Frontal cortex (tissue), 4 donors: ENCODE measurements around the gene HOXA5. TPM values are rescaled to one million over a fixed set of nuclear protein-coding genes. Genes with fewer than 3 reads are reported as not detected.

ENCODE experiments used
- DNase-seq, 2 donors: peaks; one replicate each; pipeline ENCODE4 v3.0.0; 2012; ENCODE audit warnings: low spot score in 2 of 2
- FAIRE-seq: peaks from 2 replicates; lab custom pipeline; 2012; peaks lifted over from hg19 to GRCh38; lab: Jason Lieb, UNC
- total RNA-seq: library from RNA; depleted of rRNA; stranded (reverse); fragments of >200 nt; gene quantifications from one replicate; pipeline ENCODE4 v1.2.3, GENCODE V29; 2014
- donor health status: control.
- donor health status: control.
- donor health status: control.

The HOXA5 gene
- total RNA-seq, 1 donor from 2014 or later = not detected

GRCh38 chr7:27182861-27183681, 39.6 kb upstream of the HOXA5 start:
- DNase-seq (no peak), FAIRE-seq (no peak)

DNA sequence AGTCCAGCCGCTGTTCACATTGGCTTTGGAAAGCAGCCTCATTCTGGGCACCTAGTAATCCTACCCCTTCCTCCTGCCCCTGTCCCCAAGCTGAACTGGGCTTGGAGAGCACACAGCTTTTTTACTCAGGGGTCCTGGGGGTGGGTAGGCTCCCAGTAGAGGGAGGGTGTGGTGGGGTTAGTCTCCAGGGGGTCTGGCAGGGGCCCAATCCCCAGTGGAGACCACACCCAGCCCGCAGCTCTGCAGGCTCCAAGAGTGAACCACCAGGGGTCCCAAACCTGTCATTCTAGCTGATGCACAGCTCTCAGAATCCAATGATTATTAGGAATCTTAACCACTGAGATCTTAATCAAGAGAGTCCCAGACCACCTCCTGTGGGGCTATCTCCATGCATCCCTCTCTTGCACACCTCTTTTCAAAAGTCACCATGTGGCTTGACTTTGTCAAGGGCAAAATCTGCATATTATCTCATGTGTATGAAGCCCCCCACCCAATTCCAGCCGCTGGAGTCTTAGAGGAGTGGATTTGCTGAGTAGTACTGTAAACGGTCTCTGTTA, 38.9 kb upstream of the HOXA5 start:
- no peak for DNase-seq
- no peak for FAIRE-seq

- no peak for DNase-seq
- FAIRE-seq = no peak
Measured at GRCh38 chr7:27181795-27182275, 38.4 kb upstream of the HOXA5 start.

DNA sequence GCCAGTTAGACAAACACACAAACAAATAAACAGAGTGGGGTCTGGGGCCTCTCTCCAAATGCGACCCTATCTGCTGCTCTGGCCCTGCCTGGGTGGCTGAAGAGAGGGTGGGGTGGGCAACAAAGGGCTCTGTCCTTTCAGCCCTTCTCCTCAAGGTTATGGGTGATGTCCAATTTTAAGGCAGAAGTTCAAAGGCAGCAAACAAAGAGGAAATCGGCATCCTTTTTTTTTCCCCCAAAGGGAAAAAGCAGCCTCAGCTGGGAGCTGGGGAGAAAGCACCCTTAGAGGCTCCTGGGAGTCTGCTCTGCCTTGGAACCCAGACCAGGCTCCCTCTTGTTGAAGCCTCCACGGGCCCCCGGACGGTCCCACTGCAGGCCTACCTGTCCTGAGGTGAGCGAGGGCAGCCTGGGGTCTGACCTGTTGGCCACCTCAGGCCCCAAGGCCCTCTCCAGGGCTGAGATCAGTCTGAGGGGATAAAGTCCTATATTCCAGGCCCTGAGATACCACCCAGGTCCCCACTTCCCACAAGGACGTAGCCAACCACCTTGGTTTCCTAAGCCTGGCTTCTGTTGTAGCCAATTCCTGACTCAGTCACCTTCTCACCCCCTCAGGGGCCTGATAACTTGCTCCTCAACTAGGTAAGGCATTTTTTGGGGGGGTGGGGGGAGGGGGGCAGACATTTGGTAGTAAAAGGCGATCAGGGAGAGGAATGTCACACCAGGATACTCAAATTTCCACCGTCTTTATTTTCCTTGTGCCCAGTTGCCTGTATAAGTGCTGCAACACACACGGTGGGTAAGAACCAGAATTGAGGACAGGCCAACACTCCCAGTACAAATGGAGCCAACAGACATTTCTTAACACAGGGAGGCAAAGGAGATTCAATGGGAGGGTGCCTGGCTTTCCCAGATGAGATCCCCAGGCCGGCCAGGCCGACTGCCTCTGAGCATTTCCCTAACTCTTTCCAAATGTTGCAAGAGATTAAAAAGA, 37.2 kb upstream of the HOXA5 start:
- no peak for FAIRE-seq
- DNase-seq = no peak

DNA sequence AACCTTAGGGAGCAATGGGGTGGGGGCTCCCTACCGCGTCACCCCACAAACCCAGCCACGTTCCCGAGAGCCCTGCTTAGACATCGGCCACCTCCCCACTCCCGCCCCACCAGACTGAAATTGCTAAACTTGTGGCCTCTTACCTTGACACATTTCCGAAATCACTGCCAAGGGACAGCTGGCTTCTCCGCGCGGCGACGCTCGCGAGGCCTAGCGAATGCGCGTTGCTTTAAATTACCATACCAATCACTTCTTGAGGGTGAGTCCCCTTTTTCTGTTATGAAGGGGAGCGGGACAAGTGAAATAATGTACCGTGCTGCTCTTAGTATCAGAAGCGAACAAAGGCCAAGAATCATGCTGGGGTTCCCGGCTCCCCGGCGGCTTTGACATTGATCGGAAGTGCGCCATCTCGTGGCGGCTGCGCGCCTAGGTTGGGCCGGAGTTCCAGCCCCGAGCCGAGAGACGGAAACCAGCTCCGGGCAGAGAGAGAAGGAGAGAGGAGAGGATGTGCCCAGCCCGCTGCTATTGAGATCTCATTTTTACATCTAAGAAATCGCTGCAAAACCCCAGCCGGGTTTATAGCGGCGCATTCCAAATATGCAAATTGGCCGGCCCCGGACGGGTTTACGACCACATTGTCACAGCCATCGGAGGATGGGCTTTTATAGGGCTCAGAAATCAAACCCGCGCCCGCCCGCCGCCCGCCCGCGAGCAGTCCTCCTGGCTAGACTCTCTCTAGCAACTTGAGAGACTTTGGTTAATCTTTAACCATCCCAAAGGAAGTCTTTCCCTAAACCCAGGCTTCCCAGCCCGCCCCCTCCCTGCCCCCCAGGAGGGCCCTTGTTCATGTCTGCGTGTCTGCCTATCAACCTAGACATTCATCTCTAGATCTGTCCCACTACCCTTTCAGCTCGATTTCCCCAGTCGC, 36.3 kb upstream of the HOXA5 start:
- FAIRE-seq = no peak
- peak in 1 of 2 donors; percentile 64 for DNase-seq

DNA sequence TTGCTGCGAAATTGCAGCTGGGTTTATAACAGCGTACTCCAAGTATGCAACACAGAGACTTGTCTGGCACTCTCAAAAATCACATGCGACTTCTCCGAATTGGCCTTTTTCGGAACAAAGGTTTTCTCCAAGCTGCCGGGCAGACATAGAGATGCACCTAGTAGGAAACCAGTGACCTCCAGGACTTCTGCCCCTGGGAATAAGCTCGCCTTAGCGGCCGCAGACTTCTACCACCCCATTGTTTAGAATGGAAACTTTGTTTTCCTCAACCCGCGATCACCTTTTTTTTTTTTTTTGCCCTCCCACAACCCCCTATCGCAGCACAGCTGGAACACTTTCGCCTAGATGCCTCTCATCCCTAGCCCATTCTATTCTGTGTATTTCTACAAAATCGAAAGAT, 35.5 kb upstream of the HOXA5 start:
- DNase-seq (no peak), FAIRE-seq (no peak)

GRCh38 chr7:27178366-27178765, 34.9 kb upstream of the HOXA5 start:
- no peak for DNase-seq
- no peak for FAIRE-seq

GRCh38 chr7:27177795-27178320, 34.4 kb upstream of the HOXA5 start:
- FAIRE-seq = no peak
- no peak for DNase-seq

GRCh38 chr7:27176962-27177794, 33.7 kb upstream of the HOXA5 start:
- no peak for DNase-seq
- no peak for FAIRE-seq

- no peak for DNase-seq
- no peak for FAIRE-seq
Measured at GRCh38 chr7:27176524-27176845, 33.0 kb upstream of the HOXA5 start.

- no peak for FAIRE-seq
- DNase-seq = no peak
Measured at GRCh38 chr7:27175626-27176523, 32.4 kb upstream of the HOXA5 start.

DNA sequence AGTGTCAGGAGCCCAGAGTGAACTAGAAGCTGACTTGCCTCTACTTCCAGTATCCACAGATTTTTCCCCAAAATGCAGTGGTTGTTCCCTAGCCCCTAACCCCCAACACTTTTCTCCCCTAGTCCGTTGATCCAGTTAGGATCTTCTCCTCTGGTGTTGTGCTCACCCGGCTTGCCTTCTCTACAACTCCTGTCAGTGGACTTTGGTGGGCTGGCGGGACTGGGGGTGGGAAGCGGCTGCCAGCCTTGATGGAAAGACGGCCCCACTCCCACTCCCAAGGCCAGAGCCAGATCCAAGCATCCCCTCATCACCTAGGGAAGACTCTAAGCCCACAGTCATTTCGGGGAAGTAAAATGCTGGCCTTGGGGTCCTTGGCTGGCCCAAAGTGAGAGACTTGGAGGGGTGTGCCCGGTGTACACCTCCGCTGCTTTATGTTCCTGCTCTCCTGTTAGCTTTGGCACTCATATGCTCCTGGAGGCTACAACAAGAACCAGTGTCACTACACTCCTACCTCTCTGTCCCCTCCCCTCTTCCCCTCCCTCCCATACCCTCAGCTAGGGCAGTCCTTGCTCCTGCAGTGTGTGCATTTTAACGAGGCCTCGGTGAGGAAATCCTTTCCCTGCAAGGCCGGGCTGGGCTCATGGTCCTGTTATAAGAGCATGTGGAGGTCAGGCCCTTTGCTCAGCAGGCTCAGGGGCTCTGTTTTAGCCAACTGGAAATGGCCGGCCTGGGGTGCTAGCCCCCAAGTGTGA, 31.6 kb upstream of the HOXA5 start:
- FAIRE-seq (no peak), DNase-seq (no peak)

DNA sequence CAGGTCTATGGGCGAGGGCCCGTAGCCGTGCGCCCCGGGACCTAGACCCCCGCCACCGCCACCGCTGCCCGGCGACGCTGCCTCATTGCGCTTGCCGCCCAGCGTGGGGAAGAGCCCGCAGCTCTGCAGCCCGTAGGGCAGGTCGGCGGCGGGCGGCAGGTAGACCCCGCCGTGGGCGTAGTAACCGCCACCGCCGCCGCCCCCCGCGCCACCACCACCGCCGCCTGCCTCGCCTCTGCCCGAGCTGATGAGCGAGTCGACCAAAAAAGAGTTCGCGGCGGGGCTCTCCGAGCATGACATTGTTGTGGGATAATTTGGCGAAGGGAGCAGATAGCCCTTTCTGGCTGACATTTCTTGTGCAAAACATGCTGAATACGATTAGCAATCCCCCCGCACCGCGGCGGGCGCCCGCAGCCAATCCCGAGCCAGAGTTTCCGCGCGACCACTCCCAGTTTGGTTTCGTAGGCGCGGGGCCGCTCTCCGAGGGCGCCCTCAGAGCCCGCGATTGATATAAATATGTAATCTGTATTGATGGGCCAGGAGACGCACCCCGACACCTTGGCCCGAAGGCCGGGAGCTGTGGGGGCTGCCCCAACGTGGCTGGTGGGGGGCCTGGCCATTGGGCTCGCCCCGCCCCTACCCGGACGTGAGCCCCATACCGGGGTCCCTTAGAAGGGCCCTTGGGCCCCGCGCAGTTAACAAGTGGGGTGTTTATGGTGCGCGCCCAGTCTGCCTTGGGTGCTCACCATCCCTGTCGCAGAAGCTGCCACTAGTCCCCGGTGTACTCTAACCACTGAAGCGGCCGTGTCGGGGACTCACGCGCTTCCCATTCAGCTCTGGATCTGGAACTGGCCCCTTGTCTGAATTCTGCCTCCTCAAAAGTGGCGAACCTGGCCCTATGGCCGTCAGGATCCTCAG, 30.7 kb upstream of the HOXA5 start, which contains the start of gene HOXA10:
Gene HOXA10 (minus strand): TSS at position 365 of the 918 bp plus-strand sequence. CDS start 14 bp downstream, at position 351.
- no peak for DNase-seq
- no peak for FAIRE-seq

- FAIRE-seq = no peak
Measured at GRCh38 chr7:27173511-27173955, 30.1 kb upstream of the HOXA5 start.

GRCh38 chr7:27172823-27173510, 29.5 kb upstream of the HOXA5 start:
- no peak for DNase-seq
- FAIRE-seq = no peak

More at GRCh38 chr7:27173511-27173955, 30.1 kb upstream of the HOXA5 start:
- DNase-seq = no peak
